Hematopoietic multipotent progenitor cell (in vitro differentiated cells): ENCODE measurements around the gene PPA2. TPM values are rescaled to one million over a fixed set of nuclear protein-coding genes. Genes with fewer than 3 reads are reported as not detected.
"Not testable (repeated sequence)": the region's sequence is repeated elsewhere in the genome, so short reads cannot be mapped to it uniquely, and the experiment has no call there.

Source experiments
- DNase-seq, 3 donors: peaks; one replicate each; pipeline ENCODE4 v3.0.0-alpha.2; 2011 to 2015; ENCODE audit warnings: low read depth in 2 of 3, low spot score in 2 of 3
- total RNA-seq: library from RNA; depleted of rRNA; stranded (reverse); fragments of >200 nt; gene quantifications from one replicate; pipeline ENCODE4 v1.2.3, GENCODE V29; 2012

PPA2 gene
- 60.6 TPM for total RNA-seq

DNA sequence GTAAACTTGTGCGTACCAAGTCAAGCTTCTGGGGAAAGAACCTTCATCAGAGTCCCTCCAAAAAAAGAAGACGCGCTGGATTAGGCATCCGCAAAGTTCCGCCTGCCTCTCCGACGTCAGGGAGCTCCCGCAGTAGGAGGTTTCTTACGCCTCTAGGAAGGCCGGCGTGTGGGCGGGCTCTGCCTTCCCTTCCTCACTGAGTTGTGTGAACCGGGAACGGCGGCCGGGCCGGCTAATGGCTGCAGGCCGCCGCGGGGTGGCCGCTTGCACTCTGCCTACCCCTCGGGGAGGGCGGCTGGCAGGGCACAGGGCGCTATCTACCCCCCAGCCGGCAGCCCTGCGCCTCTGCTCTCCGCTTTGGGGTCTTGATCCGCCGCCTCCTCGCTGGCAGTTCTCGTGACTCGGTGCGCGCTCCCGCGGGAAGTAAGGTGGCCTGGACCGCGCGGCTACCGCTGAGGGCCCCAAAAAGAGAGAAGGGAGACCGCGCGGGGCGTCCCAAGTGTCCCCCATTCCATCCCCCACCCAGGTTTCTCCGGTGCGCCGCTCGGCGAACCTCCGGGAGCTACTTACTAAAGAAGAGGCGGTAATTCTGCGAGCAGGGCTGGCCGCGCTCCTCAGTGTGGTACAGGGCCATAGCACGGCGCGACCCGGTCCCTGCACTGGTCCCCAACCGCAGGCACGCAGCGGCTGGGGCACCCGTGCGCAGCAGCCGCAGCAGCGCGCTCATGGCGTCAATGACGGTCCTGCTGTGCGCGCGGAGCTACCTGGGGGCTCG, at the start of gene PPA2:
Gene PPA2, minus strand, starts transcription at position 739 of the 775 bp plus-strand sequence. Its CDS starts 12 bp downstream, at position 727.
- DNase-seq: peak; percentile 76 to 91 (median 90)

DNA sequence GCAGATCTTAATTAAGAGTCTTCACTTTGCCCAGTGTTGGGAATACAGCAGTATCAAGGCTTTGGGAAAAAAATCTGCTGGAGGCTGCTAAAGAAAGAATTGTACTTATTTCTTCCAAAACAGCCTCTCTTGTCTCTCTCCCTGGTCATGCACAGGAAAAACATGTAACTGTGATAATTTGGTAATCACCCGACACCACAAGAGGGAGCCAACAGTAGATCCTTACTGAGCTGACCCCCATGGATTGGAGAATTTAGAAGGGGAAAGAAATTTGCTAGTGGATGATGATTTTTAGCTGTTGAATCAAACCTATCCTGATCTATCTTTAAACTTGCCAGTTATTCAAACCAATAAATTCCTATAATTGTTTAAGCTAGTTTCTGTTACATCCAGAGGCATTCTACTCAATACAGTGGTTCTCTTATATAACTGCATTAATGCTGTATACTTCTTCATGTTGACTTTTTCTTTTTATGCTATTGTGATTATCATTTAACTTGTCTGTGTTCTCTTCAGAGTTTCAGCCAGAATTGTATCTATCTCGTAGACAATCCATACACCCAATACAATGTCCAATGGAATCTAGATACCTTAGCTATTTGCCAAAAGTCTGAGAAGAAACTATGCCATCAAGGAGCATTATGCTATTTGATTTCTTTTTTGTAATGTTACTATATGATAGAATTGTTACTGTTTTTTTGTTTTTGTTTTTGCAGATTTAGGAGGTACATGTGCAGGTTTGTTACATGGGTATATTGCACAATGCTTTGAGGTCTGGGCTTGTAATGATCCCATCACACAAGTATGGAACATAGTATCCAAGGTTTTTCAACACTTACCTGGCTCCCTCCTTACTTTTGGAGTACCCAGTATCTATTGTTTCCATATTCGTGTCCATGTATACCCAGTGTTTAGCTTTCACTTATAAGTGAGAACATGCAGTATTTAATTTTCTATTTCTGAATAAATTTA, 47.2 kb upstream of the PPA2 start:
- DNase-seq: peak in 2 of 3 donors; percentile 49 to 79

DNA sequence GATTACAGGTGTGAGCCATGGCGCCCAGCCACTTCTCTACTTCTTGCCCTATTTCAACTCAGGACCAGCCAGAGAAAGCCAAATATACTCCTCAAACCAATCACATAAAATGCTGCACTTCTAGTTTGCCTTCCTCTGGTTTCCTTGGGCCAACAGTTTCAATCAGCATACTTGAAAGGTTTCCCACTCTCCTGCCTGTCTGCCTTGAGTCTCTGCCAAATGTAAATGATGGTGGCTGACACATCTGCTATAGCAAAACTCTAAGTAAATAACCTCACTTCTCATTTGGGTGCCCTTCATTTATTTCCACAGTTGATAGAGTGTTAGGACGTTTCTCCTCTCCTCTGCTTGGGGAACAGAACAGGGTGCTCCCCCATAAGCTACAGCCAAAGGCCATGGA, 36.4 kb upstream of the PPA2 start:
- no peak for DNase-seq

DNA sequence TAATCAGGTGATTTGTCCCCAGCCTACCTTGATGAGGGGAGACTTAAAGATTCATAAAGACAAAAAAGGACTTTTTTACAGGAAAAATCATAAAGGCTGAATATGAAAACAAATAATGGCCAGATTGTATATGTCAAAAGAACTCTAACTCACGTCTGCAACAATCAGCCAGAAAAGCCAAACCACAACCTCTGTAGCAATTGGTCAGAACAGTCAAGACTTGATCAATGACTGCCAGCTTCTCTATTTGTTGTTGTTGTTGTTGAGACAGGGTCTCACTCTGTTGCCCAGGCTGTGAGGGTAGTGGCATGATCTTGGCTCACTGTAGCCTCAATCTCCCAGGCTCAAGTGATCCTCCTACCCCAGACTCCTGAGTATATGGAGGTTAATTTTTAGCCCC, 35.9 kb upstream of the PPA2 start:
- no peak for DNase-seq

DNA sequence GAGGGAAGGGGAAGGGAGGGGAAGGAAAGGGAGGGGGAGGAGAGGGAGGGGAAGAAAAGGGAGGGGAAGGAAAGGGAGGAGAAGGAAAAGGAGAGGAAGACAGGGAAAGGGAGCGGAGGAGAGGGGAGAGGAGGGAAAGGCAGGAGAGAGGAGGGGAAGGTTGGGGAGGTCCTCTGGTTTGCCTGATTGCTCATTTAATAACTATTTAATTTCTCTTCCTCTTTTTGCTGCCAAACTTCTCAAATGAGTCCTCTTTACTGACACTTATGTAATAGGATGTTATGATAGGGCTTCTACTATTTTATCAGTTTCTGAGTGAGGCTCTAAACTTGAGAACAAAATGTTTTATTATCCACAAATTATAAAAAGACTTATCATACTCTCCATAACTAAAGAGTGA, 35.4 kb upstream of the PPA2 start:
- peak in 1 of 3 donors; percentile 21 for DNase-seq

DNA sequence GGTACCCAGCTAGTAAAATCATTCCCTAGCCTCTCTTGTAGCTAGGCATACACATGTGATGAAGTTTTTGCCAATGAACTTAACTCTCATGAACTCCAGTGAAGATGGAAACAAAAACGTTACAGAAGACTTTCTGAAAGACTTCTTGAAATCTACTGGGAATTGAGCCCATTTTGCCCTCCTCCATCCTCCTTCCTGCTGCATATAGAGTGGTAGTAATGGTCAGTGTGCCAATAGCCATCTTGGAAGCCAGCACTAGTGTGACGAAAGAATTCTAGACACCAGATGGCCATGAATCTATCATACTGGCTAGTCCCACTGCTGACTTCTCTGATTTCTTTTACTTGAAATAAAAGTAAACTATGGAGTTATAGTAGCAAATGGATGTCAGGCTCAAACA, 30.9 kb upstream of the PPA2 start:
- no peak for DNase-seq

DNA sequence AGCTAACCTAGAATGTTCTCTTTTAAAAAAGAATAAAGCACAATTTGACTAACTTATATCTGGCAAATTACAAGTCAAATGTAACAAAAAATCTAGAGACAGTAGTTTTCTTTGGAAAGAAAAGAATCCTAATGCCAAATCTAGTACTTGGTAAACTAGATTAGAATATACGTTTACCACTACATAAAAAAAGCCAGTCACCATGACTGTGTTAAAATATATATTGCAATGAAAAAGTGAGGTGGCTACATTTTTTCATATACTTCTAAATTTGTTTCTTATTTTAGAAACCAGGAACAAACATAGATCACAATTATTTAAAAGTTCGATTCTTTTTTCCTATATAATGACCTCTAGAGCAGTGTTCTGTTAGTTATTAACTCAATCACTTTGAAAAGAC, 29.6 kb upstream of the PPA2 start:
- DNase-seq: no peak

DNA sequence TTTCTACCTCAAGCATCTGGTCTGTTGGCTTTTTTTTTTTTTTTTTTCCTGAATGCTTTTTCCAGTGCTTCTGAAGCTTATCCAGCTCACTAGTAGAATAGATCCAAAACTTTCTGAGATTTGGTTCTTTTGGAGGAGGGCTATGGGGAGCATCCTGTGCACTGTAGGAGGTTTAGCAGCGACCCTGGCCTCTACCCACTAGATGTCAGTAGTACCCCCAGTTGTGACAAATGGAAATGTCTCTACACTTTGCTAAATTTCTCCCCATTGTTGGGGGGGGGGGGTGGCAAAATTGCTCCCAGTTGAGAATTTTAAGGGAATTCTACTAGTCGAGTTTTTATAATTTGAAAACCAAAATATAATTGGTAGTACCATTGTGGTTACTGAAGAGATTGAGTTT, 23.0 kb upstream of the PPA2 start:
- peak in 1 of 3 donors; percentile 10 for DNase-seq

DNA sequence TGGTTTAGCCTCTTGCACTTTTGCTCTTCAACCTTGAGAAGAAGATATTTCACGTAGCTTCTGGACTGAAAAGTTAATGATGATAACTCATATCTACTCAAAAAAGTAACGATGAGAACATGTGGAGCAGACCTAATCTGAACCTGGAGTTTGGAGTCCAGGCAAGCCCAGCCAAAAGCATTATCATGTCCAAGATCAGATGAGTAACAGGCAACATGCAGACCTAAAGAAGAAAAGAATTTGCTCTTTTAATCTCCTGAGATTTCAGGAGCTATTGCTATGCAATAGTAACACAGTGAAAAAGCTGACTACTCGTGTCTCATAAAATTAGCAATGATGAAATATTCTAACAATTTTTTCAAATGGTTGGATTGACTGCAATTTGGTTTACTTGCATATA, 21.8 kb upstream of the PPA2 start:
- DNase-seq: no peak

DNA sequence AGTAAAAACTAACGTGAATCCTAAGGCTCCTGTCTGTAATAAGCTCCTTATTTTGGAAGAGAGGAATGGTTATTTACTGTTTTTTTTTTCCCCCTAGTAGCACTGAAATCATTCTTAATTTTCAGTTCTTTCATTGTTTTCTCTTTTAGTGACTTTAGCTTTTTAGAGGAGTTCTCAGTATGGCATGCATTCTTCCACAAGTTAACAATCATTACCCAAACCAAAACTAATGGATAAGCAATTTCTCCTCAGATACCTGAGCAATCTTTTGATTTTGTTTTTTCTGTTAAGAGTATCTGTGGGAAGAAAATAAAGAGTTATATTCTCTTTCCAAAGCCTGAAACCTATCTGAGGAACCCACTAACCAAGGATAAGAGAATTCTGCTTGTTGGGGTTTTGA, 16.7 kb upstream of the PPA2 start:
- no peak for DNase-seq

DNA sequence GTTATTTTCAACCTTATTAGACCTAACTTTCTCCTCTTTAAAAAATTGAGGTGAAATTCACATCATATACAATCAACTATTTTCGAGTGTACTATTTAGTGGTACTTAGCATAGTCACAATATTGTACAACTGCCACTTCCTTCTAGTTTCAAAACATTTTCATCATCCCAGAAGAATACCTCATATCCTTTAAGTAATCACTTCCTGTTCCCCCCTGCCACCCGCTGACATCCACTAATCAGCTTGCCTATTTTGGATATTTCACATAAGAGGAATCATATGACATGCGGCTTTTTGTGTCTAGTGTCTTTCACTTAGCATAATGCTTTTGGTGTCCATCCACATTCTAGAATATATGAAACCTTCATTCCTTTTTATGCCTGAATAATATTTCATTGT, 10.0 kb upstream of the PPA2 start:
- no peak for DNase-seq

DNA sequence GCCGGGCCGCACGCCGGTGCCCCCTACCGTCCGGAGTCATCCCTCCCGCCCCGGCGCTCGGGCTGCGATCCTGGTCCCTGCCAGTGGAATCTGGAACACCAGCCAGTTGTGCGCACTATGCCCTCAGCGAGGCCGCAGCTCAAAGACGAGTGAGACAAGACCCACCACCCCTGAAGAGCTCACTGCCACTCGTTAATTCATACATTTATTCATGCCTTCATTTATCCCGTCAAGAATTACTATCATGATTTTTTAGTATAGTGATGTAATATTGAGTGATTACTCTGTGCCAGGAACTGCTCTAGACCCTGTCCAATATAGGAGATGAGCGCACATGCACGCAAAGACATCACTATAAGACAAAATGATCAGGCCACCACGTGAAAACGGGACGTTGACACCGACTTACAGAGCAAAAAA, 247 bp upstream of the PPA2 start:
- no peak for DNase-seq

DNA sequence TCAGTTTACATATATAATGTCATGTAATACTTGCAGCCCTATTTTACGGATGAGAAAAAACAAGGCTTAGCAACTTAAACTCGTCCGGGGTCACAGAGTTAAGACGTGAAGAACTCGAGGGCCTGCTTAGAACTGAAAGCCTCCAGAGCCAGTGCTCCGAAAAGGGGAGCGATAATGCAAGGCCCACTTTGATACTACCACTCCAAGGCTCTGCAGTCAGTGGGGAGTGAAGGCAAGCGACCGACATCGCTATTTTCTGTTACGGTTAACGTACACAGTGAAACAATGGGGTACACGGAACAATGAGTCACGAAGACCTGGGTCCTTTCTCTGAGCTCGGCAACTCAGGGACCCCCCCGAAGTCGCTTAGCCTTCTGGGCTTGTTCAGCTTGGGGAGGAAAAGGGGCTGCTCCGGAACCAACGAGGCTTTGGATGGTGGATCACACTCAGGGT, 965 bp downstream of the PPA2 start:
- DNase-seq: peak in 1 of 3 donors; percentile 77

DNA sequence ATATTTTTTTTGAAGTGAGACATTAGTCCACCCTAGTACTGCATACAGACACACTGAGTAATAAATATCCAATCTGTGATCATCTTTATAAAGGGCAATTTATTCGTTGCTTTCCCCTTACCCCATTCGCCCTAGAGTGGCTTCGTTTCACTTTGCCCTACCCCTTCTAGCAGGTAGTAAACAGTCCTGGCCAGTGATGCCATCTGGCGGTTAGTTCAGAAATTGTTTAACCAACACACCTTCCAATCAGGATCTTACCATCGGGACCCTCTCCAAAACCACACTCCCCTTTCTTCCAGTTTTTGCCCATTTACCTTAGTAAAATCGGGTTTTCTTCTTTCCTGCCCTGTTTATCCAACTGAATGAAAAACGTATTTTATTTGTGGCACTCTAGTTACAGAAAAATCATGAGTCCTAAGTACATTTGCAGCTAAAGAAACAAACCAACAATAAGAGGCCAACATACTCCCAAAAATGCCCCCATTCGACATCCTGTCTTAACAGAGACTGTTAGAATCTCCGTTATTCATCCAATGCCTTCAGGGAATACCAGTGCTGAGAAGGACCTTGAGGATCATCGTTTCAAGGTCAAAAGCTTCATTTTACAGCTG, 2.2 kb downstream of the PPA2 start:
- peak; percentile 40 to 89 (median 78) for DNase-seq

DNA sequence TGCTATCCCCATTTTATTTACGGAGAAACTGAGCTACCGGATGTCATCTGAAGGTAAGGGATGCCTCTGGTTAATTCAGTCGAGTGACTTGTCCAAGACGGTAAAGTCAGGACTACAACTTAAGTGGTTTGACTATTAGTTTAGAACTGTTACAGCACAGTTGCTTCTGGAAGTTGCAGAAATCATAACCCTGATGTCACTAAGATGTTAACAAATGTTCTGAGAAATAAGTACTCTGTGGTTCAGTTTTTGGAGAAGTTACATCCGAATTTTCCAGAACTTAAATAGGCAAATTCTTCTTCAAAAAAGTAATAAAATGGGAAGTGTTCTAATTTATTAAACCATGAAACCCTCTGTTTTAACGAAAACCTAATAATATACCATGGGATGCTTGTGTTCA, 3.1 kb downstream of the PPA2 start:
- DNase-seq: no peak

DNA sequence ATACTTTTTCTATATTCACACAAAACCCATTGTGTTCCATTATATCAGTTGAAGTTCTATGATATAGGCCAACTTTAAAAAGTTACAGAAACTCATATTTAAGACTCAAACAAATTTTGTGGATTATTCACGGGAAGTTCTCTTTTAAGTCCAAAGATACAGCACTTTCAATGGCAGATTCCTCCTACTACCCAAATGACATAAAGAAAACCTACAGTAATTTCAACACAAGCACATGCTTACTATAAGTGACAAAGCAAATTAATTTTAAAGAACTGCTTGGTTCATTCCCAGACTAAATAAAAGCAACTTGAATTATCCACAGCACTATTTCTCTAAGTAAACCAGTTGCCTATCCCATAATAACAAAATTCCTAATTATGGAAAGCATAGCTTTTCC, 4.1 kb downstream of the PPA2 start:
- DNase-seq: no peak

DNA sequence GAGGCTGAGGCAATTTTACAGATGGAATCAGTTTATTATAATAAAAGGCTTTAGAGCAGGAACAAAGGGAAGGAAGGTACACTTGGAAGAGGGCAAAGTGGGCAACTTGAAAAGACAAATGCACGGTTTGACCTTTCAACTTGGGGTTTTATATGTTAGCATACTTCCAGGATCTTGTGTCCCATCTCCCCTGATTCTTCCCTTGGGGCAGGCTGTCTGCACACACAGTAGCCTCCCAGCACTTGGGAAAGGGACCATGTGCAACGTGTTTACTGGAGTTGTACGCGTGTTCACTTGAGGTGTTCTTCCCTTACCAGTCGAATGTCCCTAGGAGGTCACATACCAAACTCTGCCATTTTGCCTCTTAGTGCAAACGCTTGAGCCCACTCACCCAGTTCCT, 7.3 kb downstream of the PPA2 start:
- DNase-seq: no peak

DNA sequence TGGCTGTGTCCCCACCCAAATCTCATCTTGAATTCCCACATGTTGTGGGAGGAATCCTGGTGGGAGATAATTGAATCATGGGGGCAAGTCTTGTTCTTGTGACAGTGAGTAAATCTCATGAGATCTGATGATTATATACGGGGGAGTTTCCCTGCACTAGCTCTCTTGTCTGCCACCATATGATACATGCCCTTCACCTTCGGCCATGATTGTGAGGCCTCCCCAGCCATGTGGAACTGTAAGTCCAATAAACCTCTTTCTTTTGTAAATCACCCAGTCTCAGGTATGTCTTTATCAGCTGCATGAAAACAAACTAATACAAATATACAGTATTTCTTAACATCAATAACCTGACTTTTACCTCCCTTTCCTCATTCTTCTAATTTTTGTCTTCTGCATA, 9.3 kb downstream of the PPA2 start:
- not testable (repeated sequence) for DNase-seq

DNA sequence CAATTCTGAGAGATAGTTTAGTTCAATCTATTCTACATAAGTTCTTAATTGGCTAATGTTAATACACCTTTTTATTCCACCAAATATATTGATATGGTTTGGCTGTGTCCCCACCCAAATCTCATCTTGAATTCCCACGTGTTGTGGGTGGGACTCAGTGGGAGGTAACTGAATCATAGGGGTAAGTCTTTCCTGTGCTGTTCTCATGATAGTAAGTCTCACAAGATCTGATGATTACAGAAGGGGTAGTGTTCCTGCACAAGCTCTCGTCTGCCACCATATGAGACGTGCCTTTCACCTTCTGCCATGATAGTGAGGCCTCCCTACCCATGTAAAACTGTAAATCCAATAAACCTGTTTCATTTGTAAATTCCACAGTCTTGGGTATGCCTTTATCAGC, 11.3 kb downstream of the PPA2 start:
- DNase-seq: no peak

DNA sequence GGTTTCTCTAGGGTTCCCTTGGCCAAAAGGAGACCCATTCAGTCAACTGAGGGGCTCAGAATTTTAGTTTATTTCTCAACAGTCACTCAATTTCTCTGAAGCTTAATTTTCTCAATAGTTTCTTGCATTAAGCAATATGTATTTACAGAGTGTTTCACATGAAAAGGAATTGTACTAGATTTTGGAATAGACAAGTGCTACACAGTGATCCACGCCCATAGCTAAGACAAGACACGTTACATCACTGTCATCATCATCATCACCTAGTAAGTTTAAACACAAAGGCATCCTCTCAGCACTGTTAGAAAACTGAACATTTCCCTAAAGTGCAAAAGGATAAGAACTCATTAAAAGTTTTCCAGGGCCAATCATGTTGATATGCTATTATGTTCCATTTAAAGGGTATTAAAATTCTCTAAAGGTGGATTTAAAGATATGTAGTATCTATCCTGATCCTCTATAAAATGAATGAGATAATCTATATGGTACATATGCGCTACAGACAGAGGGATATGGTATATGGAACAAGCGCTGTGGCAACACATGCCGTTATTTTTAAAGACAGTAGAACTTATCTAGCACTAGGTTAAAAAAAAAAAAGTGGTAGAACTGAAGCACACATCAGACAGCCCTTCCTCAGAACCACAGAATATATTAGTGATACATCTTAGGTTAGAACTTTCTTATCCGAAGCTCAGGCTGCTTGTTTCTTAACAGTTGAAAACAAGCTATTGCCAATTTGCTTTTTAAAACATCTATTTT, 12.1 kb downstream of the PPA2 start:
- DNase-seq: no peak
